Endometrial microvascular endothelial cells (primary cell): ENCODE results near the gene ADAM22. TPM values are rescaled to one million over a fixed set of nuclear protein-coding genes. Genes with fewer than 3 reads are reported as not detected.

Experiments used
- in situ Hi-C: cut with HindIII; loops from 2 replicates; pipeline ENCODE4 v1.10.0; 2017; ENCODE audit warnings: low sequenced_read_pairs, low pct_unique_long_range_greater_than_20kb; ENCODE audit errors: inconsistent ontology term
- total RNA-seq: library from RNA; depleted of rRNA; stranded (reverse); fragments of >200 nt; gene quantifications from one replicate; pipeline ENCODE4 v1.2.3, GENCODE V29; 2015; ENCODE audit errors: inconsistent ontology term

The ADAM22 gene
- total RNA-seq, 1 donor from 2014 or later = 0.09 TPM

GRCh38 chr7:88018501-88018900, 84.5 kb downstream of the ADAM22 start:
- in situ Hi-C loops = no loop called here

- in situ Hi-C loops = no loop called here
Observed at GRCh38 chr7:88020953-88021665, 87.1 kb downstream of the ADAM22 start.

- in situ Hi-C loops = no loop called here
Observed at GRCh38 chr7:88027724-88028123, 93.7 kb downstream of the ADAM22 start.

DNA sequence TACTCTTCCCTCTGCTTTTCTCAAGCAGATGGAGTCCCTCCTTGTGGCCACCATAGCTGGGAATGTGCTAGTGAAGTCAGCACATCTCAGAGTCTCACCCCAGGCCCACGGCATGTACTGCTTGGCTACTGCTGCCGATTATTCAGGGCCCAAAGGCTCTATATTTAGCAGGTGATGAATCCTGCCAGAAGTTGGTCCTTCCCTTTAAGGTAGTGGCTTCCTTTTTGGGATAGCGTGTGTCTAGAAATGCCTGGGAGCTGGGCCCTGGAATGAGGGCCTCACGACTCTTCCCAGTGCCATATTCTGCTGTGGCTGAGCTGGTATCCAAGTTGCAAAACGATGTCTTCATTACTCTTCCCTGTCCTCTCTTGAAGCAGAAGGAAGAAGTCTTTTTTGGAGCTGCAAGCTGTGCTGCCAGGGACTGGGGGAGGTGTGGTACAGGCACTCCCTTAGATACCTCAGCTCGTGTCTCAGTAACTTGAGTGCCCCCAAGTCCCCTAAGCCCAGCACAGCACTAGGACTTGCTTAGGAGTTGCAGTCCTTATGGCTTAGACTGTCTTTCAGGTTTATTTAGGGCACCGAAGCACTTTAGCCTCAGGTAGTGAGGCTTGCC, 100.1 kb downstream of the ADAM22 start:
- in situ Hi-C loops = no loop called here

- in situ Hi-C loops = no loop called here
Observed at GRCh38 chr7:88037050-88037449, 103.0 kb downstream of the ADAM22 start.

DNA sequence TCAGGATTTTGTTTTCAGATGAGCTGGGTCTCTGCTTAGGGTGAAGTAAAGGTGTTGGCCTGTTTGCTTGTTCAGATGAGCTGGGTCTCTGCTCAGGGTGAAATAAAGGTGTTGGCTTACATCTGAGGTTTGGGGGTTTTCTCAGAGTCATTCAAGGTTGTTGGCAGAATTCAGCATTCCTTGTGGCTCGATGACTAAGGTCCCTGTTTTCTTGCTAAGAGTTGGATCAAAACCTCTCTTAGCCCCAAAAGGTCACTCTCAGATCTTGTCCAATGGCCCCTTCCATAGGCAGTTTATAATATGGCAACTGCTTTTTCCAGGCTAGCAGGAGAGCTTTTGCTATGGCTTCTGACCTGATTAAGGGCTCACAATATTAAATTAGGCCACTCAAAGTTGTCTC, 106.6 kb downstream of the ADAM22 start:
- in situ Hi-C loops = no loop called here

GRCh38 chr7:88041583-88041982, 107.5 kb downstream of the ADAM22 start:
- in situ Hi-C loops = no loop called here

GRCh38 chr7:88042157-88042556, 108.1 kb downstream of the ADAM22 start:
- in situ Hi-C loops = no loop called here

GRCh38 chr7:88042803-88043202, 108.8 kb downstream of the ADAM22 start:
- in situ Hi-C loops = no loop called here

DNA sequence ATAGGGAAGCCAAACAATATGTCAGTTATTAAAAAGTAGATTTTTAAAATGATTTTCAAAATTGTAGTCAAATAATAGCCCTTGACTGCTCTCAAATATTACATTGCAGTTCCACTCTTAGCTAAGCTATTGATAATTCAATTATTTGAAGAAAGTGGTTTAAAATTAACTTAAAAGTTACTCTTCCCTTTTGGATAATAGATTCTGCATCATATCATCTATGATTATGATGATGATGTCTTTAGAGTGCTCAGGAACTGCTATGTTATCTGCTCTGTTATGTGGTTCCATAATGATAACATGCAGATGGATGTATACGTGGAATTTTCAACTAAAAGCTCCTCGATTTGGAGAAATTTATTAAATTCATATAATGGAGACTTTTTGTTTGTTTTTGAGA, 110.0 kb downstream of the ADAM22 start:
- in situ Hi-C loops = no loop called here

DNA sequence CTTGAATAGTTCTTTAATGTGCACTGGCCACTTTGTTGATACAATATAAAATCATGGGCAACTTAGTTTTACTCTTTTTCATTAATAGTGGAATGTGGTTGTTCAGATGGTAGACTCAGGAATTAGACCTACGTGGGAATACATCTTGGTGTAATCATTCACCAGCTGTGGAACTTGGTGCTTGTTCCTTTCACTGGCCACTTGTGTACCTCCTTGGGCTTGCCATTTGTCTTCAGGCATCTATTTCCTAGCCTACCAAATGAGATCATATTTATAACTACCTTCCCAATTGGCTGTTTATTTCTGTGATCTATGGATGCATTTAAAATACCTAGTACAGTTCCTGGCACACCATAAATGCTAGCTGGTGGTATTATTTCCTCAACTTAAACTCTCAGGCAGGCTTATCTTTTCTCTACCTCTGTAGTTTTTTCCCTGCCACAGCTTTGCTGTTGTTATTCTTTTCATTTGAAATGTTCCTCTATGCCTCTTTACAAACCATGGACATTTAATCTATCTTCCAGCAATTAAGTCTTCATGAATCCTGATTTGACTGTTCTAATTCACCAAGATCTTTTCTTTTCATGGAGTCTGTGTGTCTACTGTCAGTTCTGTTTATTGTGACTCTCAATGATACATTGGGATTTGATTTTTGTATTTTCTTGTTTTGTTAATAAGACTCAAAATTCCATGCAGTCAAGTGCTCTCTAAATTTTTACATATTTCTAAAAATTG, 113.0 kb downstream of the ADAM22 start:
- in situ Hi-C loops = no loop called here

- in situ Hi-C loops = no loop called here
Observed at GRCh38 chr7:88057655-88058054, 123.6 kb downstream of the ADAM22 start.

DNA sequence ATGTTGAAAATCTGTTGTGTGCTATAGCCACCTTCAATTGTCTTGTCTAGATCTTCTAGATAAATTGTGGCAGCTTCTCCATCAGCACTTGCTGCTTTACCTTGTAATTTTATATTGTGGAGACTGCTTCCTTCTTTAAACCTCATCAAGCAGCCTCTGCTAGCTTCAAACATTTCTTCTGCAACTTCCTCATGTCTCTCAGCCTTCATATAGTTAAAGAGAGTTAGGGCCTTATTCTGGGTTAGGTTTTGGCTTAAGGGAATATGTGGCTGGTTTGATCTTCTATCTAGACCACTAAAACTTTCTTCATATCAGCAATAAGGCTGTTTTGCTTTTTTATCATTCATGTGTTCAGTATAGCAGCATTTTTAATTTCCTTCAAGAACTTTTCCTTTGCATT, 128.2 kb downstream of the ADAM22 start:
- in situ Hi-C loops = no loop called here

GRCh38 chr7:88069093-88069492, 135.0 kb downstream of the ADAM22 start:
- in situ Hi-C loops = no loop called here

DNA sequence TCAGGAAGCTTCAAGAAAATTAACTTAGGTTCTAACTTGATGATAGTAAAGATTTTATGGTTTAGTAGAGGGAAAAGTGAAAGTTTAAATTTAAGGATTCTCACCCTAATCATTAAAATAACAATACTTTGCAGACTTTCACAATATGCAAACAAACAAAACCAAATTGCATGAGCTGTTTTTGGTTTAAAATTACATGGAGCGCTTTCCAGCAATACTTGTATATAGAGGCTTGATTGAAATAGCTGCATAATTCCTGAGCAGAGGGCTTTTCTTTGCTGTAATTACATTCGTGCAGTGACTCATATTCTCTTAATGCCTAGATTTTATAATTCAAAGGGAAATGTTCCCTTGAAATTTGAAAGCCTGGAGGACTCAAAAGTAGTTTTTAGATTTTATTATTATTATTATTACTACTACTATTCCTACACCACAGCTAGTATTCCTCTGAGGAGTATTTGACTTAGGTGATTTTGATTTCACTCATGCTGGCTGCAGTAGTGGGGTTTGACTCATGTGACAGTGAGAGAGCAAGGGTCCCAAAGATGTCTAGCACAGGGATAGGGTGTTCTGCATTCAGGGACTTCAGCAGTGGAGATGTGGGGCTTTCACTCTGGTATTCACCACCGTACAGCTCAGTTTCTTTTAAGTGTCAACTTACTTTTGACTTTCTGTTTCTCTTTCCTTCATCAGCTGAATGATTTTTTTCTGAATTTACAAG, 138.1 kb downstream of the ADAM22 start:
- in situ Hi-C loops = no loop called here

- in situ Hi-C loops = no loop called here
Observed at GRCh38 chr7:88072715-88073055, 138.6 kb downstream of the ADAM22 start.

- in situ Hi-C loops = no loop called here
Observed at GRCh38 chr7:88073626-88074025, 139.6 kb downstream of the ADAM22 start.

DNA sequence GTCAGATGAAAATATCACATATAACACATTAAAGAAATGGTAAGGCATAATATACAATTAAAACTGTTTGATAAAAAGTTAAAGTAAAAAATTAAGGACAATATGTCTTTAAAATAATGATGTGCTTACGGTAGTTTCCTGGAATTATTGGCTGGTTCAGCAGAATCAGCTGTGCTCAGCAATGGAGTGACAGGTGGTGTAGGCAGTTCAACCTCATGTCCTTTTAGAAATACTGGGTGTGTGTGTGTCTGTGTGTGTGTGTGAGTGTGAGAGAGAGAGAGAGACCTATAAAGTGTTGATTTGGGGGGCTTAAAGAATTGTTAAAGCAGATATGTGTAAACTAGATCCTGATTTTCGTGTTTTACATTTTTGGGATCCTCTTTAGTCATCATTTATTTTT, 141.2 kb downstream of the ADAM22 start:
- in situ Hi-C loops = no loop called here

- in situ Hi-C loops = no loop called here
Observed at GRCh38 chr7:88083883-88084282, 149.8 kb downstream of the ADAM22 start.

DNA sequence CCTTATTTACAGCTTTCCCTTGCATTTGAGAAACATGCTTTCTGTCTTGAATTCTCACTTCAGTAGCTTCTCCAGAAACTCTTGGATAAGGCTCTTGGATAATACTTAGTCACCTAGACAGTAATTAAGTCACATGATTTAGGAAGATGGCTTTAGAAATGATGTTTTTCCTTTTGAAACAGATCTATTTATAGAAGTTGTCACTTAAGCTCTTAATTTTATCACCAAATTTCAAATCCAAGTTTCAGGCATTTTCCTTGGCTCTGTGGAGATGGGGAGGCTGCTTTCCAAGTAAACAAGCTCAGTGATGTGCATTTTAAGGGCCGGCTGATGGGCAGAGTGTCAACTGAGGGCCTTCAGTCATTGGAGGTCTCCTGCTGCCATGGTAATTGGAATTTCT, 155.5 kb downstream of the ADAM22 start:
- in situ Hi-C loops = no loop called here
